ENCODE measurements around the gene VTI1A. TPM values are rescaled to one million over a fixed set of nuclear protein-coding genes. Genes with fewer than 3 reads are reported as not detected.
"Not testable (repeated sequence)": the region's sequence is repeated elsewhere in the genome, so short reads cannot be mapped to it uniquely, and the experiment has no call there.

VTI1A gene
- total RNA-seq, 2 experiments from 2014 or later = 24.9 to 28.4 TPM

DNA sequence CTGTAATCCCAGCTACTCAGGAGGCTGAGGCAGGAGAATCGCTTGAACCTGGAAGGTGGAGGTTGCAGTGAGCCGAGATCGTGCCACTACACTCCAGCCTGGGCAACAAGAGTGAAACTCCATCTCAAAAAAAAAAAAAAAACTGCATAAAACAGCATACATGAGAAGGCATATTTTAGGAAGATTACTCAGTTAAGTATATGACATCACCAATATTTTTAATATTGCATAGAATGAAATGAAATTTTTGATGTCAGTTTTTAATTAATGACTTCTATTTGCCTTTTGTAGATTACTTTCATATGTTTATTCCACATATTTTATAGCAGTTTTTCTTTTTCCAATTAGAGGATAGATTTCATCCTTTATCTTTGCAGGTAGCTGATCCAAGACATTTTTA is 284.4 kb downstream of the VTI1A start:
- intact Hi-C loops (cut with micrococcal nuclease); H3K27me3 Mint-ChIP-seq (ENCODE audit: low read depth); H3K36me3 Mint-ChIP-seq (ENCODE audit: low read depth); H3K9me3 Mint-ChIP-seq; H3K4me1 Mint-ChIP-seq (ENCODE audit: low read depth); DNase-seq; H3K4me3 Mint-ChIP-seq; H3K27ac Mint-ChIP-seq: not testable (repeated sequence)
- CTCF ChIA-PET = interaction anchor here (0.7 to 1.0 kb wide), 3 partner anchors 9 to 100 kb away, joined by 3 to 6 read pairs (median 4); no protein-coding TSS in a partner anchor

DNA sequence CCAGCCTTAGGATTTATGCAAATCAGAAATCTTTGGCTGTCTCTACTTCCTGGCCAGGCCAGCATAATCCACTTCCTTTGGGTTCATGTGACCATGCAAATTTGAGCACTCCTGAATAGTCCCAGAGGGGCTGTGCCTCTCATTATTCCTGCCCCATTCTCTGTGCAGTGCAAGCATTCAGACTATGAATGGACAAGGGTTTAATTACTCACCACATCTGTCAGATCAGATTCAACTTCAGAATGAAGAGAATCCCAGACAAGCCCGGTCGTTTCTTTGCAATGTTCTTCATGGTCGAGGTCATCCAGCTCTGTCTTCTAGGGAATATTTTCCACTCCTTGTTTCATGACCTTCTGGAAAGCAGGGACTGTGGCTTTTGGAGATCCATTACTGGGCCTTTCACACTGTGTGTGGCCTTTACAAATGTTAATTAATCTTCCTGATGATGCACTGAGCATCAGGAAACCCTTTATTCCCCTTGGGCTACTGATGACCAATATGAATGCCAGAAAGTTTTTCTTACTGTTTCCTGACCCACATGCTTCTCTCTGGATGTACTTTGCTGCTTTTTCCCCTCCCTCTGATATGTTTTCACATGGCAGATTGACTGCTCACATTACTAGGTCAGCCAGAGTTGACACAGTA is 285.4 kb downstream of the VTI1A start:
- intact Hi-C loops (cut with micrococcal nuclease) = no loop called here
- Mint-ChIP-seq H3K27ac (no peak overlapping the region), H3K27me3 (ENCODE audit: low read depth) (no peaks in the 10 kb centered on the region), H3K4me3 (no peak overlapping the region), H3K36me3 (ENCODE audit: low read depth) (peaks cover 9% of the 10 kb centered on the region), H3K4me1 (ENCODE audit: low read depth) (no peaks in the 10 kb centered on the region), H3K9me3 (no peaks in the 10 kb centered on the region)
- DNase-seq = no peak
- CTCF ChIA-PET = interaction anchor here (0.8 kb wide), 1 partner anchor 99 kb away, joined by 6 read pairs; no protein-coding TSS in a partner anchor

DNA sequence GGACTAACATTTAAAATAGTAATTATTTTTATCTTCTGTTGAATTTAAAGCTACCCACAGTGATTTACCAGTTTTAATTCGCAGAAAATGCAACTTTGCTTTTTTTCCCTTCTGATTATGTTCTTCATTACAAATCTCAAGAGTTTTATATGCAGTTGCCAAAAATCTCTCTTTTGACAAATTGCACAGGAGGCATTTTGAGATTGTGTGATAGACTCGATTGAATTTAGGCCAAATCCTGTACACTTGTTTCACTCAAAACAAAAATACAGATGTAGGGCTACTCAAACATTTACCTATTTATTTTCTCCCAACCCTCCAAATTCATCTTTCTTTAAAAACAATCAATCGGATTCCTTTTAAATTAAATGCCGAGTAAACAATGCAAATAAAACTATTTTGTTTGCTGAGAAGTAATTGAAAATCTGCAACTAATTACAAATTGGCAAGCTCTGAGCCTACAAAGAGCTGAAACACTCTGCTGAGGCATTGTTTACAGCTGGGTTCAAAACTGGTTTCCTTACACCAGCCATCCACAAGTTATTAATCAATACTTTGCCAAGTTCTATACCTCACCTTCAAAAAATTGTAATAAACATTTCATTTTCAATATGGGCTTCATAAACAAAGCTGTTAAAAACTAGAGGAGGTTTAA is 288.2 kb downstream of the VTI1A start:
- no peaks in the 10 kb centered on the region for H3K27me3 Mint-ChIP-seq (ENCODE audit: low read depth)
- CTCF ChIA-PET = interaction anchor here (0.6 kb wide), 2 partner anchors 125 to 329 kb away, joined by 3 read pairs; no protein-coding TSS in a partner anchor
- intact Hi-C loops (cut with micrococcal nuclease) = no loop called here

DNA sequence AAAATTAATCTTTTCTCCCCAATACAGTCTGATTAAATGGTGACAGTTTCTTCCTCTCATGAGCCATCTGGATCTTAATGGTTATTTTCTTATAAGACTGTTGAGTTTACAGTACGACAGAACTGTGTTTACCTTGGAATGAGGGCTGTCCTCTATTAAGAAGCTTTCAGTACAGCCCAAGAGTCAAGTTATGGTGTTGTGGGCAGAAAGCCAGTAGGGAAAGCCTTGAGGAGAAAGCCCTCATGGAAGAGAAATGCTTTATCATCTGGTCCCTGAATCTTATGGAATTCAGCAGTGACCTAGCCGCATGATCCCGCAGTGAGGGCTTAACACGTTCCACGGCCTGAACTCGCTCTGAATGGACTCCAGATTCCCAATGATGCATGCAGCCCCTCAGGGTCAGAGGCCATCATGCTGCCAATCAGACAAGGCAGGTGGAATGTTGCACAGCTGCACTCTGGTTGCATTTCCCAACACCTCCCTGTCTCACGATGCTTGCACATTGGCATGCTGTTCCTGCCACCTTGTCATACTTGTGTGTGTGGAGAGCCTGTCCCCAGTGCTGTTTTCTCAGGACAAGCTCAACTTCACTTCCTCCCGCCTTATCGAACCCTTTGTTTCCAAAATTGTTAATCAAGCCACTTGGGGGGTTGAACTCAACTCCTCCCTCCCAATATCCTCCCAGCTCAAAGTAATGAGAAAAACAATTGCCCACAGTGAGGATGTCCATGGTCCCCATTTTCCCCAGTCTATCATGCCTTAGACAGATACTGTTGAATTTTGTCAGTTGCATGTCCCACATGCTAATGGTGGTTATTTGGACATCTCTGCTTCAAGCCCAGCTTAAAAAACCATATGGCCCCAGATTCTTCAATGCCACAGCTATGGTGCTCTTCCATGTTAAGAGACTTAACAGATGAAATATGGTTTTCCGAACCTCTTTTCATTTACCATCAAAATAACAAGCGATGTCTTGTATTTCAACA is 291.9 kb downstream of the VTI1A start:
- H3K4me3 Mint-ChIP-seq = no peak overlapping the region
- CTCF ChIA-PET = no interaction called here
- H3K27me3 Mint-ChIP-seq (ENCODE audit: low read depth) = no peaks in the 10 kb centered on the region
- H3K4me1 Mint-ChIP-seq (ENCODE audit: low read depth) = no peaks in the 10 kb centered on the region
- intact Hi-C loops (cut with micrococcal nuclease) = no loop called here
- peaks cover 21% of the 10 kb centered on the region for H3K36me3 Mint-ChIP-seq (ENCODE audit: low read depth)
- no peak for DNase-seq
- no peaks in the 10 kb centered on the region for H3K9me3 Mint-ChIP-seq
- H3K27ac Mint-ChIP-seq = no peak overlapping the region

More for the DNA sequence above, 288.2 kb downstream of the VTI1A start:
- Mint-ChIP-seq H3K4me3 (no peak overlapping the region), H3K4me1 (ENCODE audit: low read depth) (no peaks in the 10 kb centered on the region), H3K27ac (no peak overlapping the region), H3K36me3 (ENCODE audit: low read depth) (peaks cover 22% of the 10 kb centered on the region), H3K9me3 (no peaks in the 10 kb centered on the region)
- DNase-seq = no peak

DNA sequence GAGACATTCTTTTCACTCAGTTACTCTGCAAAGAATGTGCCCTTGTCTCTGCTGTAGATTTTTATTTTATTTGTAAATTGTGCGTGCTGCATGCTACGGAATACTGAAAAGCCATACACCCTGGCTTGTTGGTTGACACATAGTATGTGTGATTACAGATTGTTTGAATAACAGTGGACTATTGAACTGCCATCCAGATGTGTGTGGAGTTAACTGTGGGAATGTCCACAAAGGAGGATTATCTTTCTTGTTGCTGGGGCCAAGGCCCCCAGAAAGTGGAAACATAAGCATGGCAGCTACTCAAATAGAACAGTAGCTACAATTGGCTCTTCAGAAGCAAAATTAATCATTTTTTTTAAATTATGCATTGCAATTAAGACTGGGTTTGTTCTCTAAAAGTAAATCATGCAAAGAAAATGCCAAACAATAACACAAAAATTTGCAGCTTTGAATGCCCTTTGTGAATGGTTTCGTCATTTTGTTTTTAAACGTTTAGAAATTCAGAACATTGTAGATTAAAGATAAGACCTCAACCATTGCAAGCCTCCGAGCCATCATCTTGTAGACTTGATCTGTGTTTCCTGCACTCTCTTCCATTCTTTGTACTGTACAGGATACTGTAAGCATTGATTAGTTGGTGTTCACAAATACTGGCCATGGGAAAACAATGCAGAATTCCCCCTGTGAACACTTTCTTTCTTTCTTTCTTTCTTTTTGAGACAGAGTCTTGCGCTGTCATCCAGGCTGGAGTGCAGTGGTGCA is 292.8 kb downstream of the VTI1A start:
- intact Hi-C loops (cut with micrococcal nuclease) = no loop called here
- CTCF ChIA-PET = no interaction called here
- Mint-ChIP-seq H3K27ac (no peak overlapping the region), H3K27me3 (ENCODE audit: low read depth) (no peaks in the 10 kb centered on the region), H3K36me3 (ENCODE audit: low read depth) (peaks cover 16% of the 10 kb centered on the region), H3K4me1 (ENCODE audit: low read depth) (no peaks in the 10 kb centered on the region), H3K4me3 (no peak overlapping the region), H3K9me3 (no peaks in the 10 kb centered on the region)
- DNase-seq = no peak

DNA sequence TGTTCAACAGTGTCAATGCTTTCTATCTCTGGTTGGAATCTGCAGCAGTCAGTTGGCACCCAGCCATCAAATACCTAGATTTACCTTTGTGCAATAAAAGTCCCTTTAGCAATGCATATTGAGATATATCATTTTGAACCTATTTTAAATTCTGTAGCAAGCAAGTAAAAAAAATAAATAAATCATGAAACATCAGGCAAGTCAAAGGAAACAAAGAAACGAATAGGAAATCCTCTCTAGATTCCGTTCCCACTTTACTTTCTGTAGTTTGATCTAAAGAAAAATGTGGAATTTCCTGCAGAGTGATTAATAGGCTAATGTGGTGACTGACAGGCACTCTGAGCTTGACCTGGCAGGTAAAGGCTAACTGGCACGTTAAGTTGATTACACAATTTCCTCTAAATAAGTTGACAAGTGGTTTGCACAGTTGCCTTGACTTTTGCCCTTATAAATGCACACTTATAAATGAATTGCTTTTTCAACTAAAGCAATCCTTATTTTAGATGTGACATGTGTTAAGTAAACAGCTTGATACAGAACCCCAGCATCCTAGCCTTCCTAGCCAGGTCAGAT is 294.9 kb downstream of the VTI1A start:
- Mint-ChIP-seq H3K4me1 (ENCODE audit: low read depth) (no peaks in the 10 kb centered on the region), H3K27me3 (ENCODE audit: low read depth) (no peaks in the 10 kb centered on the region), H3K4me3 (no peak overlapping the region), H3K27ac (no peak overlapping the region), H3K9me3 (no peaks in the 10 kb centered on the region), H3K36me3 (ENCODE audit: low read depth) (peaks cover 21% of the 10 kb centered on the region)
- DNase-seq = no peak
- intact Hi-C loops (cut with micrococcal nuclease) = no loop called here
- CTCF ChIA-PET = no interaction called here

DNA sequence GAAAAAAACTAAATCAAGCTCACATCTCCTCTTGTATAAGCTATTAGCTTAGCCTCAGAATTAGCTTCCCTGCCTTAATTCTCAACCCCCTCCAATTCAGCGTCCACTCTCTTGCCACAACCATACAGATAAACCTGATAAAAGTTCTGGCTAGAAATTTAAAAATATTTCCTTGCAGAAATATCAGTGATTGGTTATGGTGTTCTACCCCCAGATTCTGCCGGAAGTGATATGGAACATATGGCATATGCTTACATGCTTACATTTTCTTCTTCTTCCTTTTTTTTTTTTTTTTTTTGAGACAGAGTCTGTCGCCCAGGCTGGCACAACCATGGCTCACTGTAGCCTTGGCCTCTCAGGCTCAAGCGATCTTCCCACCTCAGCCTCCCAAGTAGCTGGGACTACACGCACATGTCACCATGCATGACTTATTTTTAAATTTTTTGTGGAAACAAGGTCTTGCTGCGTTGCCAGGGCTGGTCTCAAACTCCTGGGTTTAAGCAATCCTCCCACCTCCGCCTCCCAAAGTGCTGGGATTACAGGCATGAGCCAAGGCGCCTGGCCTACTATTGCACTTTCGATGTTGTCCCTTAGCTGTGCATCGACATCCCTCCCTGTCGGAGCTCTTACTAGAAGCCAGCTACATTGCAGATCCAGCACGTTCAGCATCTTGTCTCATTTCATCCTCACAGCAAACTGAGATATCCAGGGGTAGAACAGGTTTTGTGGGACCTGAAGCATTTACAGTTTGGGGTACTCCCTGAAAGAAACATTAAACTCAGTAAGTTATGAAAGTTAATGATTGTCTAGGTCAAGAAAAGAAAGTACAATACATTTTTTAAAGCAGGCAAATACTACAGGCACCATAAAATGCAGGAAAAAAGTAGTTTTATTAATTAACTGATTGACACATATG is 297.4 kb downstream of the VTI1A start:
- H3K27me3 Mint-ChIP-seq (ENCODE audit: low read depth) = no peaks in the 10 kb centered on the region
- no peak for DNase-seq
- no peaks in the 10 kb centered on the region for H3K4me1 Mint-ChIP-seq (ENCODE audit: low read depth)
- peaks cover 8% of the 10 kb centered on the region for H3K36me3 Mint-ChIP-seq (ENCODE audit: low read depth)
- no peaks in the 10 kb centered on the region for H3K9me3 Mint-ChIP-seq
- CTCF ChIA-PET = interaction anchor here (0.6 to 1.0 kb wide), 3 partner anchors 37 to 268 kb away, joined by 3 read pairs; no protein-coding TSS in a partner anchor
- intact Hi-C loops (cut with micrococcal nuclease) = no loop called here
- no peak overlapping the region for H3K27ac Mint-ChIP-seq
- no peak overlapping the region for H3K4me3 Mint-ChIP-seq

DNA sequence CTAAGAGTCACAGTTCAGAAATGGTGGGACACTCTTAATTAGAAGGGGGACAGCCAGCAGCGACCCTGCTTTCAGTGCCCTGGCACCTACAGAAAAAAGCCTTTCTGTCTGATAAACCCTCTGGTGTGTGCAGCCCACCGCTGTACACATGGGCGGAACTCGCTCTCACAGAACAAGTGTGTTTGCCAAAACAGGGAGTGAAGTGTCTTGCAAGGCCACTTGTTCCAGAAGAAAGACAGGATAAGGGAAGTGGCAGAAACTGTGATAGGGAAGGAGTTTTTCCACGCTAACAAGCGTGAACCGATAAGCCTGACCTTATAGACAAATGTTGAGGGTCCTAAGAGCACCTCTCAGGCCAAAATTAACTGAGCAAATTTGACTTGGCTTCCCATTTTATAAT is 299.3 kb downstream of the VTI1A start:
- H3K27ac Mint-ChIP-seq = no peak overlapping the region
- no peaks in the 10 kb centered on the region for H3K4me1 Mint-ChIP-seq (ENCODE audit: low read depth)
- intact Hi-C loops (cut with micrococcal nuclease) = no loop called here
- peaks cover 6% of the 10 kb centered on the region for H3K36me3 Mint-ChIP-seq (ENCODE audit: low read depth)
- DNase-seq = no peak
- CTCF ChIA-PET = no interaction called here
- no peak overlapping the region for H3K4me3 Mint-ChIP-seq
- H3K27me3 Mint-ChIP-seq (ENCODE audit: low read depth) = no peaks in the 10 kb centered on the region
- H3K9me3 Mint-ChIP-seq = no peaks in the 10 kb centered on the region

DNA sequence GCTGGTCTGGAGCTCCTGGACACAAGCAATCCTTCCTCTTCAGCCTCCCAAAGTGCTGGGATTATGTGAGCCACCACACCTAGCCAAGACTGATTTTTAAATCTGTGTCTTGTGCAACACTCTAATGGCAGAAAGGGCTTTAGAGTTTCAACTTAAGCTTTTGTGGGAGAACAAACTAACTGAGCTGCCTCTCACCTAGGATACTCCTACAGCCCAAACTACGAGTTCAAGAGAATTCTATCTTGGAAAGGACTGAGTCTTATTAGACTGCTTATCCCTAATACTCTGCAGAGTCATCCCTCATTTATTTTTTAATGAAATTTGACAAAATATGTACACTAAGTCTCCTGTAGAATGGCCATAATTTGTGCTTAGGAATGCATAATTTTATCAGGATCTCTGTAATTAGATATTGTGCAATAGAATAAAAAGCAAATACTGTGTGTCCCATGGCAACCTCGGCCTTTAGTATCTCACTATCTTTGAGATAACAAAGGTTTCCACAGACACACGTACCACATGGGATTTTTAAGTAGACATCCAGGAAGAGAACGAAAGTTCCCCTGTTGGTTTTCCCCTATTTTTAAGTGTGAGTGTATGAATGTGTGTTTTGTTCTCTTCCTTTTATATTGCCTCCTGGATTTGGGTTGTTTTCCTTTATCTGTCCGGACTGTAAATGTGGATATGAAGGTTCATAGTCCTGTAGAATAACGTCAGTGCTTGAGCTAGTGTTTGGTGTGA is 303.6 kb downstream of the VTI1A start:
- intact Hi-C loops (cut with micrococcal nuclease) = no loop called here
- Mint-ChIP-seq H3K27ac (no peak overlapping the region), H3K36me3 (ENCODE audit: low read depth) (no peaks in the 10 kb centered on the region), H3K27me3 (ENCODE audit: low read depth) (no peaks in the 10 kb centered on the region), H3K4me3 (no peak overlapping the region), H3K4me1 (ENCODE audit: low read depth) (no peaks in the 10 kb centered on the region), H3K9me3 (no peaks in the 10 kb centered on the region)
- DNase-seq = no peak
- CTCF ChIA-PET = interaction anchor here (0.6 kb wide), 1 partner anchor 157 kb away, joined by 3 read pairs; no protein-coding TSS in a partner anchor

DNA sequence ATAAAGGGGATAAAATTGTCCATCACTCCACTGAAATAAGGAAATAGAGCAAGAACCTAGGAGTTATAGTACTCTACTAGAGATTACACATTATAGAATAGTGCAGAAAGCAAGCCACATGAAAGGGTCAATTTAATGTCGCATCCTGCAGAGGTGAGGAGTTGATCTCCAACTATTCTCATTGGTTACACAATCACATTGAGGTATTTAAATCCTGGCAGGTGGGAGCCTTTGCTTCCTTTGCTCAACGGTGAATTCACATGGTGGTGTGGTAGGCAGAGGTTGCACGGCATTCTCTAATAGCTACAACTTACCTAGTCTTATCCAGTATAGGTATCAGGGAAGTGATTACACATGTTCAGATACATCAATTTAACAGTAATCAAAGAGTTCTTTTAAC is 304.6 kb downstream of the VTI1A start:
- Mint-ChIP-seq H3K4me1 (ENCODE audit: low read depth) (no peaks in the 10 kb centered on the region), H3K36me3 (ENCODE audit: low read depth) (peaks cover 3% of the 10 kb centered on the region), H3K27me3 (ENCODE audit: low read depth) (no peaks in the 10 kb centered on the region), H3K27ac (no peak overlapping the region), H3K9me3 (no peaks in the 10 kb centered on the region), H3K4me3 (no peak overlapping the region)
- CTCF ChIA-PET = no interaction called here
- DNase-seq = no peak
- intact Hi-C loops (cut with micrococcal nuclease) = no loop called here
